Measurements from ENCODE around the gene ARRDC1.

DNA sequence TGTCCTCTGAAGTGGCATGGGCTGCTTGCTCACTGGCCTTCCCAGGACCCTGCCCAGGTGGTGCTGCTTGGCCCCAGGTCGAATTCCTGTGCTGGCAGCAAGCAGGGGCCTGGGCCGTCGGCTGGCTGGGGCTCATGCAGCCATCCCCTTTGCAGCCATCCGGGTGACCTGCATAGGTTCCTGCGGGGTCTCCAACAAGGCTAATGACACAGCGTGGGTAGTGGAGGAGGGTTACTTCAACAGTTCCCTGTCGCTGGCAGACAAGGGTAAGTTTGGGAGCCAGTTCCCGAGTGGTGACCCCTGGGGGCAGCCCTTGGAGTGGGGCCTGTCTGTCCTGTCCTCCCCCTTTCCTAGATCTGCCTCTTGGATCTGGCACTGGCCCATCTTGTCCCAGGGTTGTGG, 7.3 kb downstream of the ARRDC1 start:
- no peak for TF ChIP-seq MXI1 (conservative IDR thresholded peaks at IDR 0.05; ENCODE audit: poor library complexity, severe bottlenecking)
- TF ChIP-seq, protein P1, sequence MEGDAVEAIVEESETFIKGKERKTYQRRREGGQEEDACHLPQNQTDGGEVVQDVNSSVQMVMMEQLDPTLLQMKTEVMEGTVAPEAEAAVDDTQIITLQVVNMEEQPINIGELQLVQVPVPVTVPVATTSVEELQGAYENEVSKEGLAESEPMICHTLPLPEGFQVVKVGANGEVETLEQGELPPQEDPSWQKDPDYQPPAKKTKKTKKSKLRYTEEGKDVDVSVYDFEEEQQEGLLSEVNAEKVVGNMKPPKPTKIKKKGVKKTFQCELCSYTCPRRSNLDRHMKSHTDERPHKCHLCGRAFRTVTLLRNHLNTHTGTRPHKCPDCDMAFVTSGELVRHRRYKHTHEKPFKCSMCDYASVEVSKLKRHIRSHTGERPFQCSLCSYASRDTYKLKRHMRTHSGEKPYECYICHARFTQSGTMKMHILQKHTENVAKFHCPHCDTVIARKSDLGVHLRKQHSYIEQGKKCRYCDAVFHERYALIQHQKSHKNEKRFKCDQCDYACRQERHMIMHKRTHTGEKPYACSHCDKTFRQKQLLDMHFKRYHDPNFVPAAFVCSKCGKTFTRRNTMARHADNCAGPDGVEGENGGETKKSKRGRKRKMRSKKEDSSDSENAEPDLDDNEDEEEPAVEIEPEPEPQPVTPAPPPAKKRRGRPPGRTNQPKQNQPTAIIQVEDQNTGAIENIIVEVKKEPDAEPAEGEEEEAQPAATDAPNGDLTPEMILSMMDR (IDR thresholded peaks at IDR 0.05; ENCODE audit: poor library complexity, severe bottlenecking): no peak
- no peak for TF ChIP-seq SMC3 (conservative IDR thresholded peaks at IDR 0.05; ENCODE audit: poor library complexity)
- TF ChIP-seq, protein P2, sequence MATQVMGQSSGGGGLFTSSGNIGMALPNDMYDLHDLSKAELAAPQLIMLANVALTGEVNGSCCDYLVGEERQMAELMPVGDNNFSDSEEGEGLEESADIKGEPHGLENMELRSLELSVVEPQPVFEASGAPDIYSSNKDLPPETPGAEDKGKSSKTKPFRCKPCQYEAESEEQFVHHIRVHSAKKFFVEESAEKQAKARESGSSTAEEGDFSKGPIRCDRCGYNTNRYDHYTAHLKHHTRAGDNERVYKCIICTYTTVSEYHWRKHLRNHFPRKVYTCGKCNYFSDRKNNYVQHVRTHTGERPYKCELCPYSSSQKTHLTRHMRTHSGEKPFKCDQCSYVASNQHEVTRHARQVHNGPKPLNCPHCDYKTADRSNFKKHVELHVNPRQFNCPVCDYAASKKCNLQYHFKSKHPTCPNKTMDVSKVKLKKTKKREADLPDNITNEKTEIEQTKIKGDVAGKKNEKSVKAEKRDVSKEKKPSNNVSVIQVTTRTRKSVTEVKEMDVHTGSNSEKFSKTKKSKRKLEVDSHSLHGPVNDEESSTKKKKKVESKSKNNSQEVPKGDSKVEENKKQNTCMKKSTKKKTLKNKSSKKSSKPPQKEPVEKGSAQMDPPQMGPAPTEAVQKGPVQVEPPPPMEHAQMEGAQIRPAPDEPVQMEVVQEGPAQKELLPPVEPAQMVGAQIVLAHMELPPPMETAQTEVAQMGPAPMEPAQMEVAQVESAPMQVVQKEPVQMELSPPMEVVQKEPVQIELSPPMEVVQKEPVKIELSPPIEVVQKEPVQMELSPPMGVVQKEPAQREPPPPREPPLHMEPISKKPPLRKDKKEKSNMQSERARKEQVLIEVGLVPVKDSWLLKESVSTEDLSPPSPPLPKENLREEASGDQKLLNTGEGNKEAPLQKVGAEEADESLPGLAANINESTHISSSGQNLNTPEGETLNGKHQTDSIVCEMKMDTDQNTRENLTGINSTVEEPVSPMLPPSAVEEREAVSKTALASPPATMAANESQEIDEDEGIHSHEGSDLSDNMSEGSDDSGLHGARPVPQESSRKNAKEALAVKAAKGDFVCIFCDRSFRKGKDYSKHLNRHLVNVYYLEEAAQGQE (IDR thresholded peaks at IDR 0.05; ENCODE audit: borderline replicate concordance): no peak
- TF ChIP-seq EZH2 (IDR thresholded peaks at IDR 0.05; ENCODE audit: borderline replicate concordance, insufficient read depth, low read length, poor library complexity, severe bottlenecking): no peak
- no peak for TF ChIP-seq TAF1 (IDR thresholded peaks at IDR 0.05; ENCODE audit: low read depth)
- TF ChIP-seq POLR2AphosphoS5 (IDR thresholded peaks at IDR 0.05): no peak
- no peak for TF ChIP-seq EP300 (conservative IDR thresholded peaks at IDR 0.05; ENCODE audit: poor library complexity, severe bottlenecking)
